Measurements from ENCODE around the gene FAN1. TPM values are rescaled to one million over a fixed set of nuclear protein-coding genes. Genes with fewer than 3 reads are reported as not detected.

FAN1 gene
- total and polyA plus RNA-seq, 9 of the 15 experiments (the other 6 are each of a cell fraction or from before 2014, with no cell fraction given): 1.5 to 16.8 (median 12.0) TPM

DNA sequence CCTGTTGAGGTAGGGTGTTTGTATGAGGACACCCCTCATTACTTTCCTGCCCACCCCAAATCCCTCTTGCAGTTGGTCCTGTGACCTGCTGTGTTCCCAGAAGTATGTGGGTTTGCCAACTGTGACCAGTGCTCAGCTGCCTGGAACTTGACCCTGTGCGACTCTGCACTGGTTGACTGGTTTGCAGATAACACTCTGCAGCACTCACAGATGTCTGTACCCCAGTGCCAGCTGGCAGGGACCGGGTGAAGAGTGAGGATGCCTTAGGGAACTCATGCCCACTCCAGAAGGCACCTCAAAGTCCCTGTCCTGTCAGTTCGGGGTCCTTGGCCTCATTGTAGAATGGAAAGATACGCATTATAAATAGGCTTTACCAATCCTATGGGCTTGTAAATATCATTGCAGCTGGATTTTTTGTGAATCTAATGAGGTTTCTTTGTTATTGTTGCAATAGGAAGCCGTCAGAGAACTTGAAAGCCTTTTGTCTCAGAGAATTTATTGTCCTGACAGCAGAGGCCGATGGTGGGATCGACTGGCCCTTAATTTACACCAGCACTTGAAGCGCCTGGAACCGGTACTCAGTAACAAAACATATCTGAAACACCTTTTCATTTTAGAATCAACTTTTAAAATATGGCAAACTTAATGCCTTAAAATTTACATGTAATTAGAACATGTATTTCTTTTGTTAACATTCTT is 18.2 kb downstream of the FAN1 start:
- Histone ChIP-seq H3K9me3 (replicated peaks; ENCODE audit: control insufficient read depth, insufficient read depth, low read depth, low read length) (no peaks in the 10 kb centered on the region), H3K36me3 (ENCODE audit: control insufficient read depth, insufficient read depth, low read length) (peaks cover 81% of the 10 kb centered on the region), H3K27ac (ENCODE audit: extremely low read depth, low read depth, low read length) (no peak overlapping the region), H3K79me2 (ENCODE audit: control insufficient read depth, insufficient read depth, low read length) (no peaks in the 10 kb centered on the region), H4K20me1 (replicated peaks; ENCODE audit: control insufficient read depth, insufficient read depth, low read length) (no peaks in the 10 kb centered on the region), H3K9ac (ENCODE audit: insufficient read depth in 1 of 2, low read depth in 2 of 2, low read length in 2 of 2) (no peak overlapping the region), H2AFZ (ENCODE audit: low read depth, low read length) (no peak overlapping the region), H3K9me1 (ENCODE audit: control insufficient read depth, insufficient read depth, low read length) (no peaks in the 10 kb centered on the region), H3K27me3 (ENCODE audit: control insufficient read depth in 2 of 2, insufficient read depth in 2 of 2, low read length in 2 of 2) (no peaks in the 10 kb centered on the region), H3K4me2 (ENCODE audit: insufficient read depth, low read length) (no peak overlapping the region), H3K4me3 (no peak overlapping the region), H3K4me1 (replicated peaks in 1 of 2; ENCODE audit: control insufficient read depth in 2 of 2, insufficient read depth in 2 of 2, low read length in 2 of 2) (no peaks in the 10 kb centered on the region)
- no peak for ATAC-seq
- no peak for DNase-seq (ENCODE audit: extremely low read depth in 1 of 4, low spot score in 3 of 4)
- no TSS peak for BruUV-seq (replicated peaks)
- WGBS (ENCODE audit: insufficient coverage, low coverage, missing lambda C conversion rate): 67% methylated on average over 9 of the region's 9 CpGs
- ChIA-PET CTCF (ENCODE audit: low intra/inter-chr PET ratio) (no interaction called here), POLR2A (interaction anchor here (1.2 kb wide), 1 partner anchor 9 kb away, joined by 4 read pairs; no protein-coding TSS in a partner anchor)
- no peak for FAIRE-seq
- in situ Hi-C loops (cut with MboI) (no loop called here), intact Hi-C loops (cut with micrococcal nuclease) (no loop called here)
- TF ChIP-seq SMARCB1 (IDR thresholded peaks at IDR 0.05; ENCODE audit: insufficient read length, low read depth) (no peak), JUN (IDR thresholded peaks at IDR 0.05; ENCODE audit: borderline replicate concordance, low read depth, low read length) (no peak), JUN (CRISPR knock-in tag; IDR thresholded peaks at IDR 0.05; ENCODE audit: borderline replicate concordance) (no peak), ZNF23 (CRISPR knock-in tag; IDR thresholded peaks at IDR 0.05) (no peak), SIRT6 (IDR thresholded peaks at IDR 0.05; ENCODE audit: low read depth, low read length) (no peak), ZNF586 (CRISPR knock-in tag; conservative IDR thresholded peaks at IDR 0.05) (no peak), ZNF695 (CRISPR knock-in tag; IDR thresholded peaks at IDR 0.05) (no peak), POLR3A (IDR thresholded peaks at IDR 0.05; ENCODE audit: borderline replicate concordance, extremely low read depth, insufficient read depth, insufficient read length) (no peak)
- TF ChIP-seq, protein P1, sequence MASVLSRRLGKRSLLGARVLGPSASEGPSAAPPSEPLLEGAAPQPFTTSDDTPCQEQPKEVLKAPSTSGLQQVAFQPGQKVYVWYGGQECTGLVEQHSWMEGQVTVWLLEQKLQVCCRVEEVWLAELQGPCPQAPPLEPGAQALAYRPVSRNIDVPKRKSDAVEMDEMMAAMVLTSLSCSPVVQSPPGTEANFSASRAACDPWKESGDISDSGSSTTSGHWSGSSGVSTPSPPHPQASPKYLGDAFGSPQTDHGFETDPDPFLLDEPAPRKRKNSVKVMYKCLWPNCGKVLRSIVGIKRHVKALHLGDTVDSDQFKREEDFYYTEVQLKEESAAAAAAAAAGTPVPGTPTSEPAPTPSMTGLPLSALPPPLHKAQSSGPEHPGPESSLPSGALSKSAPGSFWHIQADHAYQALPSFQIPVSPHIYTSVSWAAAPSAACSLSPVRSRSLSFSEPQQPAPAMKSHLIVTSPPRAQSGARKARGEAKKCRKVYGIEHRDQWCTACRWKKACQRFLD (CRISPR knock-in tag; IDR thresholded peaks at IDR 0.05): no peak
- TF ChIP-seq, protein P2, sequence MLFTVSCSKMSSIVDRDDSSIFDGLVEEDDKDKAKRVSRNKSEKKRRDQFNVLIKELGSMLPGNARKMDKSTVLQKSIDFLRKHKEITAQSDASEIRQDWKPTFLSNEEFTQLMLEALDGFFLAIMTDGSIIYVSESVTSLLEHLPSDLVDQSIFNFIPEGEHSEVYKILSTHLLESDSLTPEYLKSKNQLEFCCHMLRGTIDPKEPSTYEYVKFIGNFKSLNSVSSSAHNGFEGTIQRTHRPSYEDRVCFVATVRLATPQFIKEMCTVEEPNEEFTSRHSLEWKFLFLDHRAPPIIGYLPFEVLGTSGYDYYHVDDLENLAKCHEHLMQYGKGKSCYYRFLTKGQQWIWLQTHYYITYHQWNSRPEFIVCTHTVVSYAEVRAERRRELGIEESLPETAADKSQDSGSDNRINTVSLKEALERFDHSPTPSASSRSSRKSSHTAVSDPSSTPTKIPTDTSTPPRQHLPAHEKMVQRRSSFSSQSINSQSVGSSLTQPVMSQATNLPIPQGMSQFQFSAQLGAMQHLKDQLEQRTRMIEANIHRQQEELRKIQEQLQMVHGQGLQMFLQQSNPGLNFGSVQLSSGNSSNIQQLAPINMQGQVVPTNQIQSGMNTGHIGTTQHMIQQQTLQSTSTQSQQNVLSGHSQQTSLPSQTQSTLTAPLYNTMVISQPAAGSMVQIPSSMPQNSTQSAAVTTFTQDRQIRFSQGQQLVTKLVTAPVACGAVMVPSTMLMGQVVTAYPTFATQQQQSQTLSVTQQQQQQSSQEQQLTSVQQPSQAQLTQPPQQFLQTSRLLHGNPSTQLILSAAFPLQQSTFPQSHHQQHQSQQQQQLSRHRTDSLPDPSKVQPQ (CRISPR knock-in tag; IDR thresholded peaks at IDR 0.05; ENCODE audit: borderline replicate concordance): no peak
- TF ChIP-seq, protein P3, sequence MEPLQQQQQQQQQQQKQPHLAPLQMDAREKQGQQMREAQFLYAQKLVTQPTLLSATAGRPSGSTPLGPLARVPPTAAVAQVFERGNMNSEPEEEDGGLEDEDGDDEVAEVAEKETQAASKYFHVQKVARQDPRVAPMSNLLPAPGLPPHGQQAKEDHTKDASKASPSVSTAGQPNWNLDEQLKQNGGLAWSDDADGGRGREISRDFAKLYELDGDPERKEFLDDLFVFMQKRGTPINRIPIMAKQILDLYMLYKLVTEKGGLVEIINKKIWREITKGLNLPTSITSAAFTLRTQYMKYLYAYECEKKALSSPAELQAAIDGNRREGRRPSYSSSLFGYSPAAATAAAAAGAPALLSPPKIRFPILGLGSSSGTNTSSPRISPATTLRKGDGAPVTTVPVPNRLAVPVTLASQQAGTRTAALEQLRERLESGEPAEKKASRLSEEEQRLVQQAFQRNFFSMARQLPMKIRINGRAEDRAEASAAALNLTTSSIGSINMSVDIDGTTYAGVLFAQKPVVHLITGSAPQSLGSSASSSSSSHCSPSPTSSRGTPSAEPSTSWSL (CRISPR knock-in tag; IDR thresholded peaks at IDR 0.05; ENCODE audit: borderline replicate concordance): no peak
- TF ChIP-seq, protein P4, sequence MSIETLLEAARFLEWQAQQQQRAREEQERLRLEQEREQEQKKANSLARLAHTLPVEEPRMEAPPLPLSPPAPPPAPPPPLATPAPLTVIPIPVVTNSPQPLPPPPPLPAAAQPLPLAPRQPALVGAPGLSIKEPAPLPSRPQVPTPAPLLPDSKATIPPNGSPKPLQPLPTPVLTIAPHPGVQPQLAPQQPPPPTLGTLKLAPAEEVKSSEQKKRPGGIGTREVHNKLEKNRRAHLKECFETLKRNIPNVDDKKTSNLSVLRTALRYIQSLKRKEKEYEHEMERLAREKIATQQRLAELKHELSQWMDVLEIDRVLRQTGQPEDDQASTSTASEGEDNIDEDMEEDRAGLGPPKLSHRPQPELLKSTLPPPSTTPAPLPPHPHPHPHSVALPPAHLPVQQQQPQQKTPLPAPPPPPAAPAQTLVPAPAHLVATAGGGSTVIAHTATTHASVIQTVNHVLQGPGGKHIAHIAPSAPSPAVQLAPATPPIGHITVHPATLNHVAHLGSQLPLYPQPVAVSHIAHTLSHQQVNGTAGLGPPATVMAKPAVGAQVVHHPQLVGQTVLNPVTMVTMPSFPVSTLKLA (conservative IDR thresholded peaks at IDR 0.05): no peak
